ENCODE results near the gene VCX2. TPM values are rescaled to one million over a fixed set of nuclear protein-coding genes. Genes with fewer than 3 reads are reported as not detected.

Gene VCX2
- total and polyA plus RNA-seq, 9 of the 15 experiments (the other 6 are each of a cell fraction or from before 2014, with no cell fraction given) = not detected

DNA sequence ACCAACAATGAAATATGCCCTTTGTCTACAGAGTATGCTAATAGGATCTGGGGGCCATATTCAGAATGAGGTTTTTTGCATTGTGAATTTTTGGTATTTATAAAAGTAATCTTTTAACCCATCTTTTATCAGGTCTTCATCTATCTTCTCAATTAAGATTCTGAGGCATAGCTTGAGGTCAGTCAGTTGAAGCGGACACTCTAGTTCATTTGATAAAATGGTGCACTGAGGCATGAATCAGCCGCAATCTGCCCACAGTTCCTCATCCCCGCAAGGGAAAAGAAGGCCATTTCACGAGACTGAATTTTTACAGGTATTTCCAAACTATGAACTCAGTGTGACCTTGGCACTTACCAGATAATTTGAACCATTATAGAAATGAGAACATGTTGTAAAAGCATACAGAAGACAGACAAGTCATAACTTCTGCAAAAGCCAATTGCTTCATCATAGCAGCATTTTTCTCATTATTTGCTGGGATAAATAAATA is 19.3 kb upstream of the VCX2 start:
- no peak for FAIRE-seq
- no TSS peak for BruUV-seq (replicated peaks)
- CTCF ChIA-PET (ENCODE audit: low intra/inter-chr PET ratio) = no interaction called here

More for the DNA sequence above, 19.3 kb upstream of the VCX2 start:
- DNase-seq (ENCODE audit: extremely low read depth in 1 of 4, low spot score in 3 of 4) = no peak
- Histone ChIP-seq H3K9me1 (ENCODE audit: control insufficient read depth, insufficient read depth, low read length) (no peaks in the 10 kb centered on the region), H3K4me3 (no peak overlapping the region), H3K9me3 (replicated peaks; ENCODE audit: control insufficient read depth, insufficient read depth, low read depth, low read length) (no peaks in the 10 kb centered on the region), H3K36me3 (ENCODE audit: control insufficient read depth, insufficient read depth, low read length) (no peaks in the 10 kb centered on the region), H3K27me3 (ENCODE audit: control insufficient read depth in 2 of 2, insufficient read depth in 2 of 2, low read length in 2 of 2) (no peaks in the 10 kb centered on the region), H3K4me1 (replicated peaks in 1 of 2; ENCODE audit: control insufficient read depth in 2 of 2, insufficient read depth in 2 of 2, low read length in 2 of 2) (no peaks in the 10 kb centered on the region), H3K79me2 (ENCODE audit: control insufficient read depth, insufficient read depth, low read length) (no peaks in the 10 kb centered on the region), H2AFZ (ENCODE audit: low read depth, low read length) (no peak overlapping the region), H3K27ac (ENCODE audit: extremely low read depth, low read depth, low read length) (no peak overlapping the region), H3K4me2 (ENCODE audit: insufficient read depth, low read length) (no peak overlapping the region), H3K9ac (ENCODE audit: insufficient read depth in 1 of 2, low read depth in 2 of 2, low read length in 2 of 2) (no peak overlapping the region), H4K20me1 (replicated peaks; ENCODE audit: control insufficient read depth, insufficient read depth, low read length) (no peaks in the 10 kb centered on the region)
- intact Hi-C loops (cut with micrococcal nuclease) = no loop called here
- in situ Hi-C loops (cut with MboI) = no loop called here
- 10% methylated on average over 4 of the region's 4 CpGs for WGBS (ENCODE audit: insufficient coverage, low coverage, missing lambda C conversion rate)
- no peak for ATAC-seq
- POLR2A ChIA-PET = no interaction called here
- TF ChIP-seq MYNN (IDR thresholded peaks at IDR 0.05) (no peak), MYNN (CRISPR knock-in tag; IDR thresholded peaks at IDR 0.05) (no peak), RCOR1 (IDR thresholded peaks at IDR 0.05; ENCODE audit: borderline replicate concordance in 1 of 2, low read depth in 2 of 2, low read length in 2 of 2) (no peak), ZNF124 (CRISPR knock-in tag; IDR thresholded peaks at IDR 0.05) (no peak), UBTF (IDR thresholded peaks at IDR 0.05; ENCODE audit: borderline replicate concordance in 1 of 2, low read depth in 2 of 2, low read length in 2 of 2) (no peak), TAF1 (IDR thresholded peaks at IDR 0.05; ENCODE audit: control insufficient read depth, extremely low read depth, insufficient read depth, low read length, severe bottlenecking) (no peak), ZNF707 (CRISPR knock-in tag; conservative IDR thresholded peaks at IDR 0.05) (no peak), ZNF121 (CRISPR knock-in tag; conservative IDR thresholded peaks at IDR 0.05) (no peak), TSC22D4 (tag; IDR thresholded peaks at IDR 0.05) (no peak)

Data from K562 (cell line).